K562 (cell line): ENCODE measurements around the gene FAM83G. TPM values are rescaled to one million over a fixed set of nuclear protein-coding genes. Genes with fewer than 3 reads are reported as not detected.

Source experiments
- ATAC-seq: fragments of 200-7000 bp; cut with Tn5 transposase; 3 replicates; pipeline ENCODE4 v1.9.1; 2020; ENCODE audit warnings: moderate library complexity
- BruUV-seq: library from RNA; stranded (reverse); fragments of 400-500 nt; replicated peaks from 2 replicates; lab custom pipeline; 2021; lab: Mats Ljungman, UMichigan
- CTCF ChIA-PET: fragments of 300-600 bp; formaldehyde crosslinking; extraction: SDS; loops from one replicate; lab custom pipeline; 2021; ENCODE audit warnings: low intra/inter-chr PET ratio; lab: Yijun Ruan, JAX
- POLR2A ChIA-PET: fragments of 300-600, 350-650 bp; sonication (Branson Sonifier 250); formaldehyde crosslinking; extraction: SDS; loops from one replicate; lab custom pipeline; 2021; ENCODE audit warnings: antibody characterized with exemption, inconsistent platforms; lab: Yijun Ruan, JAX
- DNase-seq, 4 experiments: peaks; one replicate each; pipeline versions ENCODE4 v3.0.0 to v3.0.0-alpha.2; 2011 to 2018; ENCODE audit warnings: low spot score in 3 of 4, mixed read lengths in 3 of 4; ENCODE audit errors: extremely low read depth in 1 of 4
- FAIRE-seq: peaks from 2 replicates; lab custom pipeline; 2011; peaks lifted over from hg19 to GRCh38; lab: Jason Lieb, UNC
- H2AFZ ChIP-seq: 2 replicates; pipeline ENCODE4 v1.6.0; 2011; ENCODE audit warnings: low read depth, low read length, control low read depth, inconsistent platforms
- H3K27ac ChIP-seq: fragments of 200-600 bp; 3 replicates; pipeline ENCODE4 v1.8.0; 2011; ENCODE audit warnings: low read depth, mild to moderate bottlenecking, control low read depth, inconsistent platforms, low read length, moderate library complexity, mixed read lengths; ENCODE audit errors: extremely low read depth
- H3K27me3 ChIP-seq, 2 experiments: fragments of 300-600 bp in 1 of 2; 2 replicates in 1 of 2; 3 replicates in 1 of 2; pipeline versions ENCODE4 v1.6.0 to v1.8.0; 2011; ENCODE audit warnings: inconsistent platforms in 2 of 2, low read length in 2 of 2, mild to moderate bottlenecking in 1 of 2, mixed read lengths in 1 of 2, moderate library complexity in 1 of 2; ENCODE audit not compliant: control insufficient read depth in 2 of 2, insufficient read depth in 2 of 2
- H3K36me3 ChIP-seq: fragments of 300-600 bp; 3 replicates; pipeline ENCODE4 v1.8.0; 2011; ENCODE audit warnings: mild to moderate bottlenecking, low read length, inconsistent platforms; ENCODE audit not compliant: control insufficient read depth, insufficient read depth
- H3K4me1 ChIP-seq, 2 experiments: fragments of 200-600 bp in 1 of 2; replicated peaks in 1 of 2; 2 replicates in 1 of 2; 3 replicates in 1 of 2; pipeline versions ENCODE4 v1.5.1 to v1.8.0; 2011; ENCODE audit warnings: inconsistent platforms in 2 of 2, low read length in 2 of 2, mild to moderate bottlenecking in 1 of 2, mixed read lengths in 1 of 2, moderate library complexity in 1 of 2; ENCODE audit not compliant: control insufficient read depth in 2 of 2, insufficient read depth in 2 of 2
- H3K4me2 ChIP-seq: 2 replicates; pipeline ENCODE4 v1.6.1; 2011; ENCODE audit warnings: low read length, control low read depth, inconsistent platforms, mixed read lengths; ENCODE audit not compliant: insufficient read depth
- H3K4me3 ChIP-seq: fragments of 200-600 bp; sonication (generic), shearing (Covaris generic); 2 replicates; pipeline ENCODE4 v1.5.1; 2016; ENCODE audit warnings: control low read depth, inconsistent platforms
- H3K79me2 ChIP-seq: fragments of 200-600 bp; 3 replicates; pipeline ENCODE4 v1.8.0; 2011; ENCODE audit warnings: low read length, inconsistent platforms; ENCODE audit not compliant: control insufficient read depth, insufficient read depth
- H3K9ac ChIP-seq, 2 experiments: 2 replicates each; pipeline versions ENCODE4 v1.6.0 to v1.6.1; 2011; ENCODE audit warnings: low read depth in 2 of 2, low read length in 2 of 2, control low read depth in 1 of 2, inconsistent platforms in 1 of 2, mild to moderate bottlenecking in 1 of 2, mixed read lengths in 1 of 2; ENCODE audit not compliant: insufficient read depth in 1 of 2
- H3K9me1 ChIP-seq: one replicate; pipeline ENCODE4 v1.6.0; 2011; ENCODE audit warnings: inconsistent platforms, mild to moderate bottlenecking, low read length, moderate library complexity; ENCODE audit not compliant: control insufficient read depth, insufficient read depth
- H3K9me3 ChIP-seq: replicated peaks from 2 replicates; pipeline ENCODE4 v1.5.1; 2011; ENCODE audit warnings: low read depth, low read length, inconsistent platforms; ENCODE audit not compliant: control insufficient read depth, insufficient read depth
- H4K20me1 ChIP-seq: replicated peaks from 2 replicates; pipeline ENCODE4 v1.6.1; 2011; ENCODE audit warnings: low read length, inconsistent platforms, mixed read lengths; ENCODE audit not compliant: control insufficient read depth, insufficient read depth
- FUS ChIP-seq: fragments of 200-400 bp; formaldehyde crosslinking; optimal IDR thresholded peaks from 2 replicates; pipeline ENCODE3; 2017; ENCODE audit warnings: low read depth, low read length
- HLTF ChIP-seq: fragments of 450-650 bp; IDR thresholded peaks from 2 replicates; pipeline ENCODE4 v1.6.1; 2016
- MEF2A ChIP-seq: IDR thresholded peaks from 2 replicates; pipeline ENCODE4 v1.6.1; 2011; ENCODE audit warnings: low read depth, mild to moderate bottlenecking, low read length, moderate library complexity; ENCODE audit not compliant: control insufficient read depth
- NFYB ChIP-seq: IDR thresholded peaks from 2 replicates; pipeline ENCODE4 v1.6.1; 2011; ENCODE audit warnings: mild to moderate bottlenecking, moderate library complexity; ENCODE audit not compliant: insufficient read length; ENCODE audit errors: extremely low read depth
- TBL1XR1 ChIP-seq, 2 experiments: IDR thresholded peaks; 2 replicates each; pipeline ENCODE4 v1.6.1; 2012; ENCODE audit warnings: improper control_type of control experiment in 2 of 2, low read length in 2 of 2, mild to moderate bottlenecking in 1 of 2
- ZFPM2 ChIP-seq: fragments of 250-450 bp; sonication (Bioruptor Pico); IDR thresholded peaks from 2 replicates; pipeline ENCODE4 v1.5.1; 2022; ENCODE audit warnings: mild to moderate bottlenecking
- WGBS: fragments of 100-300 bp; shearing (Covaris generic); methylation state at CpG from one replicate; pipeline ENCODE4 v1.1.6; 2016; ENCODE audit warnings: low coverage, mixed read lengths; ENCODE audit not compliant: insufficient coverage; ENCODE audit errors: missing lambda C conversion rate; 5-methylcytosine and 5-hydroxymethylcytosine counted together
- in situ Hi-C: fragments of 300-500 bp; cut with MboI; formaldehyde crosslinking; loops from 4 replicates; pipeline ENCODE4 v1.15.0; 2018; ENCODE audit warnings: inconsistent platforms, mixed read lengths
- intact Hi-C: fragments of 100-400 bp; cut with micrococcal nuclease; formaldehyde crosslinking; loops from 2 replicates; pipeline ENCODE4 v1.14.2; 2022
- polyA plus RNA-seq, 8 experiments: library from polyadenylated mRNA; depleted of rRNA in 4 of 8; stranded (reverse) in 5 of 8; unstranded in 3 of 8; fragments of >200 nt; fragmentation: Nextera tagmentation in 2 of 8; fragmentation: Illumina TruSeq in 1 of 8; extraction: Ambion mirVana in 2 of 8; extraction: Trizol in 1 of 8; gene quantifications; 2 replicates each; pipeline versions ENCODE4 v1.2.1 to v1.2.3, GENCODE V29; 2011 to 2014; ENCODE audit warnings: inconsistent platforms in 1 of 8, missing spikeins in 1 of 8
- total RNA-seq, 7 experiments: library from RNA; depleted of rRNA in 6 of 7; stranded (reverse); fragments of >200 nt in 6 of 7; fragmentation: Illumina TruSeq in 2 of 7; extraction: Trizol in 2 of 7; gene quantifications; 2 replicates each; pipeline versions ENCODE4 v1.2.1 to v1.2.3, GENCODE V29; 2011 to 2021; ENCODE audit warnings: low replicate concordance in 1 of 7
- TF ChIP-seq, protein P1 (sequence below): IDR thresholded peaks from 2 replicates; pipeline ENCODE4 v1.6.1; 2011; ENCODE audit not compliant: insufficient read length; ENCODE audit errors: extremely low read depth
- TF ChIP-seq, protein P2 (sequence below): fragments of 250-450 bp; sonication (Bioruptor Pico); IDR thresholded peaks from 2 replicates; pipeline ENCODE4 v1.4.0; 2020; ENCODE audit warnings: mild to moderate bottlenecking, moderate library complexity
- TF ChIP-seq, protein P3 (sequence below): fragments of 150-350 bp; conservative IDR thresholded peaks from 2 replicates; pipeline ENCODE4 v1.6.1; 2014; ENCODE audit warnings: low read length
- TF ChIP-seq, protein P4 (sequence below): sonication (generic); formaldehyde crosslinking; IDR thresholded peaks from 2 replicates; pipeline ENCODE4 v1.8.0; 2022; ENCODE audit warnings: mild to moderate bottlenecking, low read depth, missing genetic modification reagents

FAM83G gene
- total and polyA plus RNA-seq, 9 of the 15 experiments (the other 6 are each of a cell fraction or from before 2014, with no cell fraction given), result 0.04 to 10.3 (median 4.5) TPM; not detected in 1

DNA sequence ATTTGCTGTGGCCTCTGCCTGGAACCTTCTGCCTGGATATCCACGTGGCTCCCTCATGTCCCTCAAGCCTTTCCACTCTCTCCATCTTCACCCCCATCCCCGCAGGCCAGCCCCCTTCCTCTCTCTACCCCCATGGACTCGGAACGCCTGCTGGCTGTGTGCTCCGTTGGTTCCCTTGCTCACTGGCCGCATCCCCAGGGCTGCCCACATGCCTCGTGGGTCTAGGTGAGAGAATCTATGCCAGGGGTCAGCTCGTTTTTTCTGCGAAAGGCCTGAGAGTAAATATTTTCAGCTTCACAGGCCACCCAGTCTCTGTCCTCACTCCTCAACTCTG, 40.6 kb downstream of the FAM83G start:
- H3K4me2 ChIP-seq, result no peak overlapping the region
- intact Hi-C loops, result no loop called here
- no peaks in the 10 kb centered on the region for H3K9me1 ChIP-seq
- no peaks in the 10 kb centered on the region for H3K79me2 ChIP-seq
- peaks cover 0 to 42% of the 10 kb centered on the region in 2 experiments; a peak in 3 of 5 replicates for H3K4me1 ChIP-seq
- H2AFZ ChIP-seq, result no peak overlapping the region
- H3K9me3 ChIP-seq, result no peaks in the 10 kb centered on the region
- no peak overlapping the region for H3K4me3 ChIP-seq
- TF ChIP-seq NFYB (no peak), ZFPM2 (no peak), MEF2A (no peak), HLTF (no peak), TBL1XR1 (IDR thresholded peaks at IDR 0.05; ENCODE audit: low read length in 2 of 2) (no peak), FUS (no peak)
- TF ChIP-seq, protein P1, sequence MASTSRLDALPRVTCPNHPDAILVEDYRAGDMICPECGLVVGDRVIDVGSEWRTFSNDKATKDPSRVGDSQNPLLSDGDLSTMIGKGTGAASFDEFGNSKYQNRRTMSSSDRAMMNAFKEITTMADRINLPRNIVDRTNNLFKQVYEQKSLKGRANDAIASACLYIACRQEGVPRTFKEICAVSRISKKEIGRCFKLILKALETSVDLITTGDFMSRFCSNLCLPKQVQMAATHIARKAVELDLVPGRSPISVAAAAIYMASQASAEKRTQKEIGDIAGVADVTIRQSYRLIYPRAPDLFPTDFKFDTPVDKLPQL, result no peak
- TF ChIP-seq, protein P2, sequence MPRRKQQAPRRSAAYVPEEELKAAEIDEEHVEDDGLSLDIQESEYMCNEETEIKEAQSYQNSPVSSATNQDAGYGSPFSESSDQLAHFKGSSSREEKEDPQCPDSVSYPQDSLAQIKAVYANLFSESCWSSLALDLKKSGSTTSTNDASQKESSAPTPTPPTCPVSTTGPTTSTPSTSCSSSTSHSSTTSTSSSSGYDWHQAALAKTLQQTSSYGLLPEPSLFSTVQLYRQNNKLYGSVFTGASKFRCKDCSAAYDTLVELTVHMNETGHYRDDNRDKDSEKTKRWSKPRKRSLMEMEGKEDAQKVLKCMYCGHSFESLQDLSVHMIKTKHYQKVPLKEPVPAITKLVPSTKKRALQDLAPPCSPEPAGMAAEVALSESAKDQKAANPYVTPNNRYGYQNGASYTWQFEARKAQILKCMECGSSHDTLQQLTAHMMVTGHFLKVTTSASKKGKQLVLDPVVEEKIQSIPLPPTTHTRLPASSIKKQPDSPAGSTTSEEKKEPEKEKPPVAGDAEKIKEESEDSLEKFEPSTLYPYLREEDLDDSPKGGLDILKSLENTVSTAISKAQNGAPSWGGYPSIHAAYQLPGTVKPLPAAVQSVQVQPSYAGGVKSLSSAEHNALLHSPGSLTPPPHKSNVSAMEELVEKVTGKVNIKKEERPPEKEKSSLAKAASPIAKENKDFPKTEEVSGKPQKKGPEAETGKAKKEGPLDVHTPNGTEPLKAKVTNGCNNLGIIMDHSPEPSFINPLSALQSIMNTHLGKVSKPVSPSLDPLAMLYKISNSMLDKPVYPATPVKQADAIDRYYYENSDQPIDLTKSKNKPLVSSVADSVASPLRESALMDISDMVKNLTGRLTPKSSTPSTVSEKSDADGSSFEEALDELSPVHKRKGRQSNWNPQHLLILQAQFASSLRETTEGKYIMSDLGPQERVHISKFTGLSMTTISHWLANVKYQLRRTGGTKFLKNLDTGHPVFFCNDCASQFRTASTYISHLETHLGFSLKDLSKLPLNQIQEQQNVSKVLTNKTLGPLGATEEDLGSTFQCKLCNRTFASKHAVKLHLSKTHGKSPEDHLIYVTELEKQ (CRISPR knock-in tag), result no peak
- TF ChIP-seq, protein P3, sequence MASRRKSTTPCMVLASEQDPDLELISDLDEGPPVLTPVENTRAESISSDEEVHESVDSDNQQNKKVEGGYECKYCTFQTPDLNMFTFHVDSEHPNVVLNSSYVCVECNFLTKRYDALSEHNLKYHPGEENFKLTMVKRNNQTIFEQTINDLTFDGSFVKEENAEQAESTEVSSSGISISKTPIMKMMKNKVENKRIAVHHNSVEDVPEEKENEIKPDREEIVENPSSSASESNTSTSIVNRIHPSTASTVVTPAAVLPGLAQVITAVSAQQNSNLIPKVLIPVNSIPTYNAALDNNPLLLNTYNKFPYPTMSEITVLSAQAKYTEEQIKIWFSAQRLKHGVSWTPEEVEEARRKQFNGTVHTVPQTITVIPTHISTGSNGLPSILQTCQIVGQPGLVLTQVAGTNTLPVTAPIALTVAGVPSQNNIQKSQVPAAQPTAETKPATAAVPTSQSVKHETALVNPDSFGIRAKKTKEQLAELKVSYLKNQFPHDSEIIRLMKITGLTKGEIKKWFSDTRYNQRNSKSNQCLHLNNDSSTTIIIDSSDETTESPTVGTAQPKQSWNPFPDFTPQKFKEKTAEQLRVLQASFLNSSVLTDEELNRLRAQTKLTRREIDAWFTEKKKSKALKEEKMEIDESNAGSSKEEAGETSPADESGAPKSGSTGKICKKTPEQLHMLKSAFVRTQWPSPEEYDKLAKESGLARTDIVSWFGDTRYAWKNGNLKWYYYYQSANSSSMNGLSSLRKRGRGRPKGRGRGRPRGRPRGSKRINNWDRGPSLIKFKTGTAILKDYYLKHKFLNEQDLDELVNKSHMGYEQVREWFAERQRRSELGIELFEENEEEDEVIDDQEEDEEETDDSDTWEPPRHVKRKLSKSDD, result no peak
- TF ChIP-seq, protein P4, sequence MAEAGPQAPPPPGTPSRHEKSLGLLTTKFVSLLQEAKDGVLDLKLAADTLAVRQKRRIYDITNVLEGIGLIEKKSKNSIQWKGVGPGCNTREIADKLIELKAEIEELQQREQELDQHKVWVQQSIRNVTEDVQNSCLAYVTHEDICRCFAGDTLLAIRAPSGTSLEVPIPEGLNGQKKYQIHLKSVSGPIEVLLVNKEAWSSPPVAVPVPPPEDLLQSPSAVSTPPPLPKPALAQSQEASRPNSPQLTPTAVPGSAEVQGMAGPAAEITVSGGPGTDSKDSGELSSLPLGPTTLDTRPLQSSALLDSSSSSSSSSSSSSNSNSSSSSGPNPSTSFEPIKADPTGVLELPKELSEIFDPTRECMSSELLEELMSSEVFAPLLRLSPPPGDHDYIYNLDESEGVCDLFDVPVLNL (CRISPR knock-in tag), result no peak
- no peak for FAIRE-seq
- ChIA-PET CTCF (no interaction called here), POLR2A (interaction anchor here (0.6 kb wide), 1 partner anchor 54 kb away, joined by 3 read pairs; no protein-coding TSS in a partner anchor)
- H3K27me3 ChIP-seq, result no peaks in the 10 kb centered on the region
- no peak for ATAC-seq
- H4K20me1 ChIP-seq, result 0 out of 2 replicates have a peak, but pooled peaks cover 3% of the 10 kb centered on the region
- in situ Hi-C loops, result no loop called here
- H3K36me3 ChIP-seq, result no peaks in the 10 kb centered on the region
- H3K27ac ChIP-seq, result no peak overlapping the region
- no TSS peak for BruUV-seq
- DNase-seq, result no peak
- WGBS, result 75% methylated on average over 4 of the region's 9 CpGs
- no peak overlapping the region for H3K9ac ChIP-seq
